Thyroid gland (tissue), 4 donors: ENCODE results near the gene EFNA5.

Experiments used
- CTCF ChIP-seq, 6 experiments: fragments of 200-600 bp in 3 of 6; fragments of 450-650 bp in 3 of 6; sonication (generic) in 3 of 6; IDR thresholded peaks; one replicate each; pipeline ENCODE4 v1.5.1; 2016 to 2019; ENCODE audit warnings: antibody characterized with exemption in 6 of 6, mild to moderate bottlenecking in 2 of 6, inconsistent platforms in 1 of 6, moderate library complexity in 1 of 6
- POLR2A ChIP-seq, 2 donors: fragments of 450-650 bp; IDR thresholded peaks; one replicate each; pipeline ENCODE4 v1.6.1; 2017; ENCODE audit warnings: antibody characterized with exemption in 2 of 2, mild to moderate bottlenecking in 2 of 2, moderate library complexity in 1 of 2

GRCh38 chr5:107543868-107544267 lies 126.9 kb downstream of the EFNA5 start:
- TF ChIP-seq CTCF (IDR thresholded peaks at IDR 0.05) (no peak), POLR2A (IDR thresholded peaks at IDR 0.05) (no peak)
